ENCODE measurements around the gene THRAP3.
A peak's percentile ranks its signal among the peaks of the same experiment; 100 is the strongest.
"Not testable (repeated sequence)": the region's sequence is repeated elsewhere in the genome, so short reads cannot be mapped to it uniquely, and the experiment has no call there.

The THRAP3 gene

GRCh38 chr1:36207339-36207738 is 16.9 kb upstream of the THRAP3 start:
- DNase-seq (ENCODE audit: low spot score): peak; percentile 49

GRCh38 chr1:36208978-36209703 is 15.1 kb upstream of the THRAP3 start:
- DNase-seq (ENCODE audit: low spot score): no peak

- DNase-seq (ENCODE audit: low spot score): no peak
Observed at GRCh38 chr1:36211307-36211706, 12.9 kb upstream of the THRAP3 start.

GRCh38 chr1:36211841-36212240 is 12.4 kb upstream of the THRAP3 start:
- DNase-seq (ENCODE audit: low spot score): no peak

GRCh38 chr1:36212782-36213181 is 11.5 kb upstream of the THRAP3 start:
- no peak for DNase-seq (ENCODE audit: low spot score)

- DNase-seq (ENCODE audit: low spot score): peak; percentile 23
Observed at GRCh38 chr1:36217670-36218069, 6.6 kb upstream of the THRAP3 start.

- not testable (repeated sequence) for DNase-seq (ENCODE audit: low spot score)
Observed at GRCh38 chr1:36221901-36222300, 2.3 kb upstream of the THRAP3 start.

- DNase-seq (ENCODE audit: low spot score): no peak
Observed at GRCh38 chr1:36222481-36223380, 1.5 kb upstream of the THRAP3 start.

- peak; percentile 47 for DNase-seq (ENCODE audit: low spot score)
Observed at GRCh38 chr1:36223381-36223995, 755 bp upstream of the THRAP3 start.

- peak; percentile 87 for DNase-seq (ENCODE audit: low spot score)
Observed at GRCh38 chr1:36224537-36225282, 467 bp downstream of the THRAP3 start.

- DNase-seq (ENCODE audit: low spot score): no peak
Observed at GRCh38 chr1:36225283-36225899, 1.1 kb downstream of the THRAP3 start.

GRCh38 chr1:36230279-36230678 is 6.0 kb downstream of the THRAP3 start:
- not testable (repeated sequence) for DNase-seq (ENCODE audit: low spot score)

GRCh38 chr1:36231191-36231590 is 6.9 kb downstream of the THRAP3 start:
- DNase-seq (ENCODE audit: low spot score): no peak

GRCh38 chr1:36232212-36233095 is 8.2 kb downstream of the THRAP3 start:
- no peak for DNase-seq (ENCODE audit: low spot score)

GRCh38 chr1:36236302-36236701 is 12.1 kb downstream of the THRAP3 start:
- DNase-seq (ENCODE audit: low spot score): no peak

GRCh38 chr1:36238433-36238832 is 14.2 kb downstream of the THRAP3 start:
- DNase-seq (ENCODE audit: low spot score): no peak

- DNase-seq (ENCODE audit: low spot score): no peak
Observed at GRCh38 chr1:36239941-36240637, 15.8 kb downstream of the THRAP3 start.

GRCh38 chr1:36247538-36247937 is 23.3 kb downstream of the THRAP3 start:
- DNase-seq (ENCODE audit: low spot score): no peak

GRCh38 chr1:36248250-36248894 is 24.1 kb downstream of the THRAP3 start:
- peak; percentile 30 for DNase-seq (ENCODE audit: low spot score)
